ENCODE measurements around the gene KCNJ18.
"Not testable (repeated sequence)": the region's sequence is repeated elsewhere in the genome, so short reads cannot be mapped to it uniquely, and the experiment has no call there.

Gene KCNJ18

DNA sequence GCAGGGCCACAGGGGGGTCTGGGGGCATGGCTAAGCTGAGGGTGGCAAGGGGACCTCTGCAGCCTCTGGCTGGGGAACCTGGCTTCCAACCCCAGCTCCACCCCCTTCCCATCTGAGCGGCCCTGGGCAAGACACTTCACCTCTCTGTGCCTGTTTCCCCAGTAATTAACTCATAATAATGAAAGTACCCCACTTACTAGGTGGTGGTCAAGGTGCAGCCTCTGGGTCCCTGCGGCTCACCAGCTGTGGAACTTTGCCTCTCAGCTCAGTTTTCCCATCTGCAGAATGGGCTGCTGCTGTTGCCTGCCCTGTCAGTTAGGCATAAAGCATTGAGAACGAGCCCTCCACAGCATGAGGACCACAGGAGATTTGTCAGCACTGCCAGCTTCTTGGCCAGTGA lies 51.8 kb downstream of the KCNJ18 start:
- not testable (repeated sequence) for H3K36me3 Mint-ChIP-seq; H3K4me1 Mint-ChIP-seq (ENCODE audit: low read depth); H3K9me3 Mint-ChIP-seq (ENCODE audit: low read depth); H3K27ac Mint-ChIP-seq; H3K27me3 Mint-ChIP-seq; H3K4me3 Mint-ChIP-seq

DNA sequence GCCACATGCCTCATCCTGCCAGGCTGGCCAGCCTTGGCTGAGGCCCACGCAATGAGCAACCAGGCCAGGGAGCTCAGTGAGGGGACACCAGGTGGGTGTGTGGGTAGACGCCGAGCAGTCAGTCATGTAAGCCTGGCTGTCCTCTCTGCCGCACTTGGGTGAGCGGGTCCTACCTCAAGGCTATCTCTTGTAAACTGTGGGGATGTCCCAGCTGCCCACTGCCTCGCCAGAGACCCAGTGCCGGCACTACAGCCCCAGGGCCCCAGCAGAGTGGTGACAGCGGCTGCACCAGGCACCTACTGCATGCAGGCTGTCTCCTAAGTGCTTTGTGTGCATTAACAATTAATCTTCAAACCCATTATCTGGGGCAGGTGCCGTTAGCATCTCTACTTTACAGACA lies 52.3 kb downstream of the KCNJ18 start:
- H3K4me1 Mint-ChIP-seq (ENCODE audit: low read depth); H3K4me3 Mint-ChIP-seq; H3K9me3 Mint-ChIP-seq (ENCODE audit: low read depth); H3K36me3 Mint-ChIP-seq; H3K27ac Mint-ChIP-seq; H3K27me3 Mint-ChIP-seq: not testable (repeated sequence)

DNA sequence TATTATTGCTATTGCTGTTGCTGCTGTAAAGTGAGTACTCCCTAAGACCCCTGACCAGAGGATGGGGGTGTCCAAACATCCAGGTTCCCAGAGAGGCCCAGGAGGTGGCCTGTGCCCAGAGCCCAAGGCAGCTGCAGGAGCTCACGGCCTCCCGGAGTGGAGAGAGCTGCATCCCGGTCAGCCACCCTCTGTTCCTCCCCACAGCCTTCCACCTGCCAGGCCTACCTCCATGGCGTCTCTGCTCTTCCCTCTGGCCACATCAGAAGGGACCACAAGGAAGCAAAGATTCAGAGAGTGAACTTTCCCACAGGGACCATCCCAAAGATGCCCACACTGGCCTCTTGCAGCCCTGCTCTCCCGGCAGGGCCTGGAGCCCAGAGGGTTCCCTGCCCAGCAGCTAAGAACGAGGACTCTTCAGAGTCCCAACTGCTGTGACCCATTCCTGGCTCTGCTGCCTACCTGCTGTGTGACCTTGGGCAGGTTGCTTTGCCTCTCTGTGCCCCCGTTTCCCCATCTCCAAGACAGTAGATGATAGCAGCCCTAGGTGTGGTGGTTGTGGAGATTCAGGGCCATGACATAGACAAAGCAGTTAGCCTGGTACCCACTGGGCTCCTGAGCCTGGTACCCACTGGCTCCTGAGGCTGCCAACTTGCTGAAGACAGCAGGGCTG lies 53.2 kb downstream of the KCNJ18 start:
- H3K4me3 Mint-ChIP-seq; H3K4me1 Mint-ChIP-seq (ENCODE audit: low read depth); H3K27me3 Mint-ChIP-seq; H3K9me3 Mint-ChIP-seq (ENCODE audit: low read depth); H3K36me3 Mint-ChIP-seq; H3K27ac Mint-ChIP-seq: not testable (repeated sequence)

DNA sequence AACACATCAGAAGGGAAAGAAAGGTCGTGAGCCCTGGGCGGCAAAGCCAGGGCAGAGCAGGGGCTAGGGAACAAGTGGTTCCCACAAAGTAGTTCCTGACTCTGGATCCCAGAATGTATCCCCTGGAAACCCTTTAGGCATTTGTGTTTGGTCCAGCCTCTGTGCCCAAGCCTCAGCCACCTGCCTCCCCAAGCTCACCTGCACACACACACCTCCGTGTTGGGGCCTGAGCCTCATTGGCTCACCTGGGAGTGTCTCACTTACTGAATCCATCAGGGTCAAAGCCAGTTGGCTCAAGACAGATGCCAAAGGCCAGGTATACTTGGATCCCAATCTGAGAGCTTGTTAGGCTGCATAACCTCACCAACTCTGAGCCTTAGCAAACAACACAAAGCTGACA lies 54.1 kb downstream of the KCNJ18 start:
- H3K4me1 Mint-ChIP-seq (ENCODE audit: low read depth); H3K4me3 Mint-ChIP-seq: not testable (repeated sequence)

DNA sequence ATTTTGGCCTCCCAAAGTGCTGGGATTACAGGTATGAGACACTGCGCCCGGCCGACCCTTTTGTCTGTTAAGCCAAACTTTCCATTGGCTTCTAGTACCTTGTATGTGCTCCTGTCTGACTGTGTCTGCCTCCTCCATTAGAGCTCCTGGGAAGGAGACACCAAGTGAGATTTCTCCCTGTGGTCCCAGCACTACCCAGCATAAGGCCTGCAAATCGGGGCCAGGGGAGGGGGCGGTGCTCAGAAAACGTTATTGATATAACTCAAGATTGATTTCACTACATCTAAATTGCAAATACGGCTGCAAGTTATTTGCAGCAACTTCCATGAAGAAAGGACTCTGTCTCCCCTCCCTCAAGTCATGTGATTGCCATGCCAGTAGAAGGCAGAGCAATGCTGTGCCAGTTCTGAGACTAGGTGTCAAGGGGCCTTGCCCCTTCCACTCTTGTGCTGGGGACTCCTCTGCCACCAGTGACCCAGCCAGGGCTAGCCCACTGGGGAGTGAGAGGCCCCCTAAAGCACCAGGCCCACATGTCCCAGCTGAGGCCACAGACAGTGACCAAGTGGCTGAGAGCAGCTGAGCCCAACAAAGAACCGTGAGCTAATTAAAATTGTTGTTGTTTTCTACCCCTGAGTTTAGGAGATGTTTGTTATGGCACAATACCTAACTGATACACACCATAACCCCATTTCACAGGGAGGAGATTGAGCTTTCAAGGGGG lies 55.0 kb downstream of the KCNJ18 start:
- H3K4me1 Mint-ChIP-seq (ENCODE audit: low read depth); H3K9me3 Mint-ChIP-seq (ENCODE audit: low read depth); H3K27ac Mint-ChIP-seq; H3K27me3 Mint-ChIP-seq; H3K36me3 Mint-ChIP-seq; H3K4me3 Mint-ChIP-seq: not testable (repeated sequence)

More for the DNA sequence above, 54.1 kb downstream of the KCNJ18 start:
- not testable (repeated sequence) for H3K36me3 Mint-ChIP-seq; H3K27me3 Mint-ChIP-seq; H3K27ac Mint-ChIP-seq; H3K9me3 Mint-ChIP-seq (ENCODE audit: low read depth)

DNA sequence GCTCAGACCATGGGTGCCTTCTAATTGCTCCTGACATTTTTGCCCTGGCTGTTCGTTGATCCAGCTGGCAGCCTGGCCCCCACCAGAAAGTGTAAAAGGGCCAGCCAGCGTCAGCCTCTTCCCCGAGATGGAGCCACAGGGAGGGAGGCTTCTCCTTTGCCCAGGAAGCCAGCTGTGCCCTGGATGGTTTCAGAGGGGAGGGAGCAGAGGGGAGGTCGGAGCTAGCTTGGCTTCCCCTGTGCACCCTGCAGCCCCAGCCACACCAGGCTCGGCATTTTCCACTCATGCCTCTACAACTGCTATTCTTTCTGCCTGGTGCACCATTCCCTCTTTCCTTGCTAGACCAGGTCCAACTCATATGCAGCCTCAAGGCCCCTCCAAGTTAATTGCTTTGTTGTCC lies 56.4 kb downstream of the KCNJ18 start:
- H3K9me3 Mint-ChIP-seq (ENCODE audit: low read depth); H3K36me3 Mint-ChIP-seq; H3K27me3 Mint-ChIP-seq; H3K27ac Mint-ChIP-seq; H3K4me3 Mint-ChIP-seq; H3K4me1 Mint-ChIP-seq (ENCODE audit: low read depth): not testable (repeated sequence)

DNA sequence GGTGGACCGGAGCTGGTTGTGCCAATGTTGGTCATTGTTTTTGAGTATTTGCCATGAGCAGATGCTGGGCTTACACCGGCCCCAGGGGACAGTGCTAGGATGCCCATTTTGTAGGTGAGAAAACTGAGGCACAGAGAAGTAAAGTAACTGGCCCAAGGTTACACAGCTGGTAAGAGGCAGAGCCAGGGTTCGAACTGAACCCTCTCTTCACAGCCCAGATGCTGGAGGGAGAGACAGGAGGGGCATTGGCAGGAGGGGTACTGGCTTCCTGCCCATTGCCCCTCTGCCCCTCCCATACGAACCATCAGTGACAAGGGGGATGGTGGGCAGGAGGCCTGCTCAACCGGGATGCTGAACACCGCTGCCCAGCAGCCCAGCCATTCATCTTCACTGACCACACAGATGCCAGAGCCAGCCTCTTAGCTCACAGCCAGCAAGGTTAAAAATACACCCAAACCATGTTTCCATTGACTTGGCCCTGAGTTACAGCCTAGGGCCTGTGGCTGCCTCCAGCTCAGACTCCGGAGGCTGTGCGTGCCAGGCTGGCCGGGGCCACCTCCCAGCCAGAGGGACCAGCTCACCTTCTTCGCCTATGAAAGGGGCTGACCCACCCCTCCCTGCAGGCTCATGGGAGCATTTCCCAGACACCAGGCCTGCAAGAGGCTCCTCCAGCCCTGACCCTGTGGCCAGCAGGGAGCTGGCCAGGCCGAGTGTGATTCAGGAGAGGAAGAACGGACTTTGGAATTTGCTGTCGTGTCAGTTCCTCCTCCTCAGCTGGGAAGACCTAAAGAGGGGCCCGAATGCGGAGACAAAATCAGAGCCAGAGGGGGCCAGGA lies 57.6 kb downstream of the KCNJ18 start:
- H3K4me3 Mint-ChIP-seq; H3K36me3 Mint-ChIP-seq; H3K27me3 Mint-ChIP-seq; H3K4me1 Mint-ChIP-seq (ENCODE audit: low read depth); H3K27ac Mint-ChIP-seq; H3K9me3 Mint-ChIP-seq (ENCODE audit: low read depth): not testable (repeated sequence)

DNA sequence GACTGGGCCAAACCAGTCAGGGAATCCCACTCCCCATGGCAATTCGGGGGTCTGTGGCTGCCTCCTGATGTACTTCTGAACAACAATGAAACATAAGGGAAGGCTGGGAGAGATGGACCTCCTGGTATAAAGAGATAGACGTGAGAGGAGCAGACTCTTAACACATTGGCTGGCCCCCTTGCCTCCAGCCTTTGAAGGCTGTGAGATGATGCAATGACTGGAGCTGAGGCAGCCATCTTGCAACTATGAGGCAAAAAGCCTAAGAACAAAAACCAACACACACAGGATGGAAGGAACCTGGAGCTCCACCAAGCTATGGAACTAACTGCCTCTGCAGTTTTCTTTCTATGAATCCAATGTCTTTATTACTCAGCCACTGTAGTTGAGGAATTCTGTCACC lies 58.8 kb downstream of the KCNJ18 start:
- H3K27ac Mint-ChIP-seq; H3K9me3 Mint-ChIP-seq (ENCODE audit: low read depth); H3K4me3 Mint-ChIP-seq; H3K27me3 Mint-ChIP-seq; H3K4me1 Mint-ChIP-seq (ENCODE audit: low read depth); H3K36me3 Mint-ChIP-seq: not testable (repeated sequence)
